Calu3 (cell line): ENCODE results near the gene TRPV6. TPM values are rescaled to one million over a fixed set of nuclear protein-coding genes. Genes with fewer than 3 reads are reported as not detected.

Experiments used
- BruUV-seq: library from RNA; stranded (reverse); fragments of 400-500 nt; replicated peaks from 2 replicates; lab custom pipeline; 2021; lab: Mats Ljungman, UMichigan
- CTCF ChIA-PET: fragments of 300-600 bp; sonication (Branson Sonifier 250); formaldehyde crosslinking; loops from one replicate; lab custom pipeline; 2022; ENCODE audit warnings: antibody characterized with exemption; lab: Charles Lee
- DNase-seq: peaks from one replicate; pipeline ENCODE4 v3.0.0; 2022
- H3K27ac Mint-ChIP-seq: one replicate; pipeline ENCODE4 v1.8.0; 2022; ENCODE audit warnings: mixed read lengths; ENCODE audit not compliant: unreplicated experiment
- H3K27me3 Mint-ChIP-seq: one replicate; pipeline ENCODE4 v1.8.0; 2022; ENCODE audit warnings: mixed read lengths; ENCODE audit not compliant: unreplicated experiment
- H3K36me3 Mint-ChIP-seq: one replicate; pipeline ENCODE4 v1.8.0; 2022; ENCODE audit warnings: mild to moderate bottlenecking, moderate library complexity, mixed read lengths; ENCODE audit not compliant: insufficient read depth, unreplicated experiment
- H3K4me1 Mint-ChIP-seq: one replicate; pipeline ENCODE4 v1.8.0; 2022; ENCODE audit warnings: mild to moderate bottlenecking, low read depth, mixed read lengths; ENCODE audit not compliant: unreplicated experiment
- H3K4me3 Mint-ChIP-seq: one replicate; pipeline ENCODE4 v1.8.0; 2022; ENCODE audit warnings: mild to moderate bottlenecking, low read depth, moderate library complexity, mixed read lengths; ENCODE audit not compliant: unreplicated experiment
- H3K9me3 Mint-ChIP-seq: one replicate; pipeline ENCODE4 v1.8.0; 2022; ENCODE audit warnings: low read depth, mixed read lengths; ENCODE audit not compliant: unreplicated experiment
- intact Hi-C: fragments of 100-400 bp; cut with micrococcal nuclease; formaldehyde crosslinking; loops from one replicate; pipeline ENCODE4 v1.10.0; 2022; ENCODE audit not compliant: unreplicated experiment
- total RNA-seq: library from RNA; stranded (reverse); gene quantifications from 2 replicates; pipeline ENCODE4 v1.2.3, GENCODE V29; 2022
- TF ChIP-seq, protein P1 (sequence below): fragments of 200-600 bp; IDR thresholded peaks from one replicate; pipeline ENCODE4 v1.8.0; 2022; ENCODE audit warnings: antibody characterized with exemption; ENCODE audit not compliant: unreplicated experiment

Gene TRPV6
- total RNA-seq, 1 experiment from 2014 or later, result 1.7 TPM

DNA sequence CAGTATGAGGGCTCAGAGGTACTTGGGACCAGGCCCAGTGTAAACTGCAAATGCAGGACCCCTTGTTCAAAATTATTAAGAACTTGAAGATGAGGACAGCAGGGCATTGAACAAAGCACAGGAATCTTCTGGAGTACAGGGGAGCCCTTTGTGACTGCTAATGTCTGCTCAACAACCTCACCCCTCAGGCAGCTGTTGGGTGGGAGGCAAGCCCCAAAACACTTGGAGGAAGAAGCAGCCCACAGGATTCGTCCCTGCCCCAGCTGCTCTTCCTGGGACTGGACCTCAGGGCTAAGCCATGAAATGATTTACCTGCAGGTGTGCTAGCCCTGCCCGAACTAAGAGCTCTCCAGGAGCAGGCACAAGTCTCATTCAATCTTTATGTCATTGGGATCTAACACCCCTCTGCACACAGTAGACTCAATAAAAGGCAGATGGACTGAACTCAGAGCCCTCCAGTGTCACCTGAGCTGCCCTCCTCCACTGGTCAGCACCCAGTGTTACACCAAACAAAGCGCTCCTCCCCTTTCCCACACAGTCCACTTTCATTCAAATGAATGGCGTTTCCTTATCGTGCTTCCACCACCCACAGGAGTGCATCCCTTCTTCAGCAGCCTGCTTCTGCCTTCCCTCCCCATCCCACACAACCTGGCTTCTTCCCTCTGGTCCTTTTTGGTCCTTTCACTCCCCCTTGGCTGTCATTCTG lies 47.0 kb upstream of the TRPV6 start:
- H3K36me3 Mint-ChIP-seq, result no peaks in the 10 kb centered on the region
- no peak overlapping the region for H3K27ac Mint-ChIP-seq
- no peak for DNase-seq
- intact Hi-C loops, result no loop called here
- CTCF ChIA-PET, result interaction anchor here (1.1 kb wide), 1 partner anchor 19 kb away, joined by 3 read pairs; no protein-coding TSS in a partner anchor
- H3K27me3 Mint-ChIP-seq, result peaks cover 71% of the 10 kb centered on the region
- TF ChIP-seq, protein P1, sequence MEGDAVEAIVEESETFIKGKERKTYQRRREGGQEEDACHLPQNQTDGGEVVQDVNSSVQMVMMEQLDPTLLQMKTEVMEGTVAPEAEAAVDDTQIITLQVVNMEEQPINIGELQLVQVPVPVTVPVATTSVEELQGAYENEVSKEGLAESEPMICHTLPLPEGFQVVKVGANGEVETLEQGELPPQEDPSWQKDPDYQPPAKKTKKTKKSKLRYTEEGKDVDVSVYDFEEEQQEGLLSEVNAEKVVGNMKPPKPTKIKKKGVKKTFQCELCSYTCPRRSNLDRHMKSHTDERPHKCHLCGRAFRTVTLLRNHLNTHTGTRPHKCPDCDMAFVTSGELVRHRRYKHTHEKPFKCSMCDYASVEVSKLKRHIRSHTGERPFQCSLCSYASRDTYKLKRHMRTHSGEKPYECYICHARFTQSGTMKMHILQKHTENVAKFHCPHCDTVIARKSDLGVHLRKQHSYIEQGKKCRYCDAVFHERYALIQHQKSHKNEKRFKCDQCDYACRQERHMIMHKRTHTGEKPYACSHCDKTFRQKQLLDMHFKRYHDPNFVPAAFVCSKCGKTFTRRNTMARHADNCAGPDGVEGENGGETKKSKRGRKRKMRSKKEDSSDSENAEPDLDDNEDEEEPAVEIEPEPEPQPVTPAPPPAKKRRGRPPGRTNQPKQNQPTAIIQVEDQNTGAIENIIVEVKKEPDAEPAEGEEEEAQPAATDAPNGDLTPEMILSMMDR, result no peak
- no peaks in the 10 kb centered on the region for H3K4me1 Mint-ChIP-seq
- BruUV-seq, result no TSS peak
- no peak overlapping the region for H3K4me3 Mint-ChIP-seq
- H3K9me3 Mint-ChIP-seq, result no peaks in the 10 kb centered on the region

DNA sequence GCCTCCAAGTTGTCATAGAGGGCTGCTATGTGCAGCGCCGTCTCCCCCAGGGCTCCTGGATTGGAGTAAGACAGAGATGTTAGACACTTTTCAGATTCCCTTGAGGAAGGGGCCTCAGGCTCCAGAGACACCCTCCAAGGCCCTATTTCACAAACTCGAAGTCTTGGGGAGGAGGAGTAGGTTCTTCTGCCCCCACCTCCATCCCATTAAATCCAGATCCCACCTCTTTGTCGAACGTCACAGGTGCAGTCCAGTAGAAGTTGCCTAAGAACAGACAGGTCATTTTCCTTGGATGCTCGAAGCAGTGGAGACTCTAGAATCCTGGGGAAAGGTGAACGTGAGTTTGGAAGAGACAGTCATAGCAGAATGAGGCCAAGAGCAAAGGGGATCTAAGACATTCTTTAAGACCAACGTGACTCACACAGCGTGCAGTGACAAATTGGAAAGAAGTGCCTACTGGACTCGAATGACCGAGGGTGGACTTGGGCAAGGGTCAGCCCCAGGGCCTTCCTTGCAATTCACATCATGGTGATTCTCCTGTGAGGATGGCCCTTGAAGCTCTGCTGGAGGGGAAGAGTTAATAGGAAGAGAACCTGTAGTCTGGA lies 44.7 kb upstream of the TRPV6 start:
- Mint-ChIP-seq H3K9me3 (no peaks in the 10 kb centered on the region), H3K27ac (no peak overlapping the region), H3K4me1 (no peaks in the 10 kb centered on the region), H3K4me3 (no peak overlapping the region), H3K36me3 (no peaks in the 10 kb centered on the region), H3K27me3 (peaks cover 76% of the 10 kb centered on the region)
- no peak for DNase-seq
- intact Hi-C loops, result no loop called here
- no TSS peak for BruUV-seq
- CTCF ChIA-PET, result no interaction called here
- TF ChIP-seq, protein P1, result no peak

DNA sequence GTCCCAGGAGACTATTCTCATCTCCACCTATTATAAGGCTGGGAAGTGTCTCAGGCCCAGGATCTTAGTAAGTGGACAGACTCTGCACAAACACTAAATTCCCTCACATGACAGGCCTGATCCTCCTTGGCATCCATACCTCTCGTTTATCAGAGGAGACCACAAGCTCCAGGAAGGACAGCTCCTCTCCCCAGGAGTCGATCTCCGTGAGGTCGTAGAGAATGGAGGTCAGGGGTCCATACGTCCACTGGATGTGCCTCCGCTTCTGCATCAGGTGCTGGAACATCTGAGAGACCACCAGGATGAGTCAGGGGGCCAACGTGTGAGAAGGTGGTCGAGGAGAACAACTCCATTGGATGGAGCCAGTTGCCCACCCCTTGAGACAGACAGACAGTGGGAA lies 42.4 kb upstream of the TRPV6 start:
- BruUV-seq, result no TSS peak
- H3K4me1 Mint-ChIP-seq, result no peaks in the 10 kb centered on the region
- H3K36me3 Mint-ChIP-seq, result no peaks in the 10 kb centered on the region
- TF ChIP-seq, protein P1, result no peak
- H3K4me3 Mint-ChIP-seq, result no peak overlapping the region
- peaks cover 67% of the 10 kb centered on the region for H3K27me3 Mint-ChIP-seq
- intact Hi-C loops, result no loop called here
- CTCF ChIA-PET, result no interaction called here
- no peaks in the 10 kb centered on the region for H3K9me3 Mint-ChIP-seq
- H3K27ac Mint-ChIP-seq, result no peak overlapping the region
- no peak for DNase-seq

DNA sequence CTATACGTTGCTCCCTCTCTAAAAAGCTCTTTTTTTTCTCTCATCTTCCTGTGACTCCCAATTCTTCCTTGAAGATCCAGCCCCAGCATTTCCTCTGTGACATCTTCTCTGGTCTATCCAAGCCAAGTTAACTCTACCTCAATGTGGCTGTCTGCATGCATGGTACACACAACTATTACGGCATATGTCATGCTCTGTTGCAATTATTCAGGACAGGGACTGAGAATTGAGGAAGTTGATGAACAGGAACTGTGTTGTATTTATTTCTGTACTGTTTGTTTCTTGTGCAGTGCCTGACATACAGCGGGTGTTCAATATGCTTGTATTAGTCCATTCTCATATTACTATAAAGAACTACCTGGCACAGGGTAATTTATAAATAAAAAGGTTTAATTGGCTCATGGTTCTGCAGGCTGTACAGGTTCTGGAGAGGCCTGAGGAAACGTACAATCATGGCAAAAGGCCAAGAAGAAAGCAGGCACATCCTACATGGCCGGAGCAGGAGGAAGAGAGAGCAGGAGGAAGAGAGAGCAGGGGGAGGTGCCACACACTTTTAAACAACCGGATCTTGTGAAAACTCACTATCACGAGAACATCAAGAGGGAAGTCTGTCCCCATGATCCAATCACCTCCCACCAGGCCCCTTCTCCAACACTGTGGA lies 41.7 kb upstream of the TRPV6 start:
- Mint-ChIP-seq H3K4me3 (no peak overlapping the region), H3K36me3 (no peaks in the 10 kb centered on the region), H3K27me3 (peaks cover 62% of the 10 kb centered on the region), H3K9me3 (no peaks in the 10 kb centered on the region), H3K27ac (no peak overlapping the region), H3K4me1 (no peaks in the 10 kb centered on the region)
- DNase-seq, result no peak
- BruUV-seq, result no TSS peak
- intact Hi-C loops, result no loop called here
- CTCF ChIA-PET, result no interaction called here
- TF ChIP-seq, protein P1, result no peak
